GM19463 (cell line): Measurements from ENCODE around the gene GRM8.
A peak's percentile ranks its signal among the peaks of the same experiment; 100 is the strongest.

Experiments used
- ATAC-seq: cut with Tn5 transposase; IDR thresholded peaks from one replicate; pipeline ENCODE4 v1.9.1; 2021; ENCODE audit warnings: mild to moderate bottlenecking, moderate library complexity; ENCODE audit not compliant: unreplicated experiment

Gene GRM8

GRCh38 chr7:126574276-126575250 lies 678.2 kb downstream of the GRM8 start:
- no peak for ATAC-seq

- ATAC-seq = peak; percentile 39
These were observed 681.9 kb downstream of the GRM8 start for GRCh38 chr7:126570845-126571244.

GRCh38 chr7:126569402-126569801 lies 683.3 kb downstream of the GRM8 start:
- ATAC-seq = no peak

GRCh38 chr7:126557271-126557670 lies 695.5 kb downstream of the GRM8 start:
- ATAC-seq = peak; percentile 60

GRCh38 chr7:126541406-126541805 lies 711.3 kb downstream of the GRM8 start:
- no peak for ATAC-seq

- no peak for ATAC-seq
These were observed 717.6 kb downstream of the GRM8 start for GRCh38 chr7:126535176-126535575.

- ATAC-seq = no peak
These were observed 719.0 kb downstream of the GRM8 start for GRCh38 chr7:126533715-126534114.

- ATAC-seq = no peak
These were observed 722.9 kb downstream of the GRM8 start for GRCh38 chr7:126529833-126530232.

- ATAC-seq = no peak
These were observed 723.5 kb downstream of the GRM8 start for GRCh38 chr7:126529254-126529653.

GRCh38 chr7:126525906-126526305 lies 726.8 kb downstream of the GRM8 start:
- ATAC-seq = no peak

- no peak for ATAC-seq
These were observed 727.8 kb downstream of the GRM8 start for GRCh38 chr7:126524967-126525366.

GRCh38 chr7:126511046-126511445 lies 741.7 kb downstream of the GRM8 start:
- no peak for ATAC-seq

- no peak for ATAC-seq
These were observed 751.1 kb downstream of the GRM8 start for GRCh38 chr7:126501617-126502016.

- ATAC-seq = no peak
These were observed 753.3 kb downstream of the GRM8 start for GRCh38 chr7:126499481-126499880.

- ATAC-seq = no peak
These were observed 757.0 kb downstream of the GRM8 start for GRCh38 chr7:126495733-126496132.

- ATAC-seq = no peak
These were observed 757.7 kb downstream of the GRM8 start for GRCh38 chr7:126495001-126495400.

- no peak for ATAC-seq
These were observed 758.9 kb downstream of the GRM8 start for GRCh38 chr7:126493801-126494200.

- no peak for ATAC-seq
These were observed 762.9 kb downstream of the GRM8 start for GRCh38 chr7:126489874-126490273.

GRCh38 chr7:126487728-126488442 lies 764.9 kb downstream of the GRM8 start:
- ATAC-seq = no peak

GRCh38 chr7:126486806-126487205 lies 765.9 kb downstream of the GRM8 start:
- ATAC-seq = no peak

- no peak for ATAC-seq
These were observed 767.0 kb downstream of the GRM8 start for GRCh38 chr7:126485791-126486190.

- no peak for ATAC-seq
These were observed 768.8 kb downstream of the GRM8 start for GRCh38 chr7:126483972-126484371.
